ENCODE data around the gene CLDN5. TPM values are rescaled to one million over a fixed set of nuclear protein-coding genes. Genes with fewer than 3 reads are reported as not detected.
"Not testable (repeated sequence)": the region's sequence is repeated elsewhere in the genome, so short reads cannot be mapped to it uniquely, and the experiment has no call there.

CLDN5 gene
- polyA plus RNA-seq, 1 donor = 58.6 TPM

- DNase-seq = no peak
Observed at GRCh38 chr22:19547620-19548019, 23.4 kb upstream of the CLDN5 start.

DNA sequence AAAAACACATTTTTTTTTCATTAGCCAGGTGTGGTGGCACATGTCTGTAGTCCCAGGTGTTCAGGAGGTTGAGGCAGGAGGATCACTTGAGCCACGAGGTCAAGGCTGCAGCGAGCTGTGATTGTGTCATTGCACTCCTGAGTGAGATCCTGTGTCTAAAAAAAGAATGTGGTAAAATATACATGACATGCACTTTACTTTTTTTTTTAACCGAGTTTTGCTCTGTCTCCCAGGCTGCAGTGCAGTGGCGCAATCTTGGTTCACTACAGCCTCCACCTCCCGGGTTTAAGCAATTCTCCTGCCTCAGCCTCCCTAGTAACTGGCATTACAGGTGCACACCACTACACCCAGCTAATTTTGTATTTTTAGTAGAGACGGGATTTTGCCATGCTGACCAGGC lies 22.5 kb upstream of the CLDN5 start:
- no peak for DNase-seq

DNA sequence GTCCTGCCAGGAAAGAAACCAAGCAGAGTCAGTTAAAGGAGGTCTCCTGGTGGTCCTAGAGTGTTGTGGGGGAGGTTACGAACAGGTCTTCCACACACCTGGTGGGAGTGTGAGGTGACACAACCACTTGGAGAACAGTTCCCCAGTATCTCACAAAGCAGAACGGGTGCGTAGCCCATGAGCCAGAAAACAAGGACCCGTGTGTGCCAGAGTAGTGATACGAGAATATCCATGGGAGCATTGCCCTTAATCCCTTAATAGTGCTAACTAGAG lies 21.7 kb upstream of the CLDN5 start:
- no peak for DNase-seq

GRCh38 chr22:19543970-19544708 lies 19.9 kb upstream of the CLDN5 start:
- DNase-seq = no peak

DNA sequence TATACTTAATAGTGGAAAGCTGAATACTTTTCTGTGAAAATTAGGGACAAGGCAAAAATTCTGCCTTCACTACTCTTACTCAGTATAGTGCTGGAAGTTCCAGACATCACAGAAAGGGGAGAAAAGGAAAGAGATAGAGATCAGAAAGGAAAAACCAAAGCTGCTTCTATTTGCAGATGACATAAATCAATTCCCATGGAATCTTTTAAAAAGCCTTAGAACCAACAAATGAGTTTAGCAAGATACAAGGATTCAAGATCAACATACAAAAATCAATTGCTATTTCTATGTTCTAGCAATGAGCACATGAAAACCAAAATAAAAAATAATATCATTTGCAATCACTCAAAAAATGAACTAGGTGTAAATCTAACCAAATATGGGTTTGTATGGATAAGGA lies 16.2 kb upstream of the CLDN5 start:
- DNase-seq = no peak

DNA sequence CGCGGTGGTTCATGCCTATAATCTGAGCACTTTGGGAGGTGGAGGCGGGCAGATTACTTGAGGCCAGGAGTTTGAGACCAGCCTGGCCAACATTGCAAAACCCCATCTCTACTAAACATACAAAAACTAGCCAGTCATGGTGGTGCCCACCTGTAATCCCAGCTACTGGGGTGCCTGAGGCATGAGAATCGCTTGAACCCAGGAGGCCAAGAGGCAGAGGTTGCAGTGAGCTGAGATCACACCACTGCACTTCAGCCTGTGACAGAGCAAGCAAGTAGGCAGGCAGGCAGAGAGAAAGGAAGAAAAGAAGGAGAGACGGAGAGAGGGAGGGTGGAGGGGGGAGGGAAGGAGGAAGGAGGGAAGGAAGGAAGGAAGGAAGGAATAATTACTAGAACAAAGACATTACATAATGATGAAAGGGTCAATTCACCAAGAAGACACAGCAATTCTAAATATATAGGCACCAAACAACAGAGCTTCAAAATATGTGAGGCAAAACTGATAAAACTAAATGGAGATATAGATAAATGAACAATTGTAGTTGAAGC lies 13.8 kb upstream of the CLDN5 start:
- no peak for DNase-seq

- no peak for DNase-seq
Observed at GRCh38 chr22:19536564-19536963, 12.4 kb upstream of the CLDN5 start.

- no peak for DNase-seq
Observed at GRCh38 chr22:19535001-19535400, 10.8 kb upstream of the CLDN5 start.

- DNase-seq = no peak
Observed at GRCh38 chr22:19533857-19534256, 9.6 kb upstream of the CLDN5 start.

GRCh38 chr22:19533049-19533626 lies 8.9 kb upstream of the CLDN5 start:
- no peak for DNase-seq

DNA sequence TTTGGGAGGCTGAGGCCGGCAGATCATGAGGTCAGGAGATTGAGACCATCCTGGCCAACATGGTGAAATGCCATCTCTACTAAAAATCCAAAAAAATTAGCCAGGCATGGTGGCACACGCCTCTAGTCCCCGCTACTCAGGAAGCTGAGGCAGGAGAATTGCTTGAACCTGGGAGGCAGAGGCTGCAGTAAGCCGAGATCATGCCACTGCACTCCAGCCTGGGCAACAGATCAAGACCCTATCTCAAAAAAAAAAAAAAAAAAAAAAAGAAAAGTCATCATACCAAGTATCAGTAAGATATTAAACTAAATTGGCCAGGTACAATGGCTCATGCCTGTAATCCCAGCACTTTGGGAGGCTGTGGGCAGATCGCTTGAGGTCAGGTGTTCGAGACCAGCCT lies 7.1 kb upstream of the CLDN5 start:
- DNase-seq = not testable (repeated sequence)

GRCh38 chr22:19530751-19531150 lies 6.5 kb upstream of the CLDN5 start:
- no peak for DNase-seq

DNA sequence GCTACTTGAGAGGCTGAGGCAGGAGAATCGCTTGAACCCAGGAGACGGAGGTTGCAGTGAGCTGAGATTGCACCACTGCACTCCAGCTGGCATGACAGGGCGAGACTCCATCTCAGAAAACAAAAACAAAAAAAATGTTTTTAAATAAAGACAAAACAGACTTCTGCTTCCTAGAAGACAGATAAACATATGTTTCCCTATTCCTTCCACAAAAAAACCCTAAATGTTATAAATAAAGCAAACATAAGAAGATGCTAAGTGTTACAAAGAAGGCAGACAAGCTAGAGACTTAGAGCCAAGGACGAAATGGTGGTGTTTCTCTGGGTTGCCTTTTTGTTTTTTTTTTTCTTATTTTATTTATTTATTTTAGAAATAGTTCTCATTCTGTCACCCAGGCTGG lies 5.6 kb upstream of the CLDN5 start:
- DNase-seq = no peak

- DNase-seq = no peak
Observed at GRCh38 chr22:19527861-19528417, 3.7 kb upstream of the CLDN5 start.

- DNase-seq = no peak
Observed at GRCh38 chr22:19527321-19527721, 3.1 kb upstream of the CLDN5 start.

DNA sequence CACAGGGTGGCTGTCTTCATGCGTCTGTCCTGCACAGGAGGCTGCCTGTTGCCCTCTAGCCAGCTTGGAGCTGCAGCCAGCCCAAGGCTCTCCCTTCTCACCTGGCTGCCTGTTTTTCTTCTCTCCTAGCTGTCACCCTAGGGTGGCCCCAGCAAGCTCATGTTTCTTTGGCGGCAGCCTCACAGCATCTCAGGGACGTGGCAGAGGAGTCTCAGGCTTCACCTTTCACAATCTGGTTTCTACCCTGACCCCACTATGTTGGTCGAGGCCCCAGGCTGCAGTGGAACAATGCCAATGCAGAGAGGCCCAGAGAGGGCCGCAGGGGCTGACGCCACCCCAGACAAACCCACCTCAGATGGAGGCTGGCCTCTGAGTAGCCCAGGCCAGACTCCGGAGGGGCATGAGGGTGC lies 2.5 kb upstream of the CLDN5 start:
- no peak for DNase-seq

GRCh38 chr22:19526076-19526701 lies 2.0 kb upstream of the CLDN5 start:
- DNase-seq = no peak

DNA sequence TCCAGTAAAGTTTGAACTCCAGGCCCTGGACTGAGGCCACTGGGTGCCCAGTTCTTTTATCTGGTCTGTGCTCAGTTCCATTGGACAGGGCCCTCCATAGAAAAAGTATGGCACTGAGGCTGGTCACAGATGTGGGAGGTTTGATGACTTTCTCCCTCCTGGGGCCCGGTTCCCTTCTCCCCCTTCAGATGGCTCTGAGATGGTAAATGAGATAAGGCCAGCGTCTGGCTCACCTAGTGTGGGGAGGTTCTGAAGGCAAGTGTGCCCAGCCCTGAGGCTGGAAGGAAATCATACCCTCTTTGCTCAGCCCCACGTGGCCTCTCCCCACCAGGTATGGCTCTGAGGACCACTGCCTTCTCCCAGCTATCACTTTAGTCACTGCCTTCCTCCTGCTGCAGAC lies 1.5 kb upstream of the CLDN5 start:
- no peak for DNase-seq

GRCh38 chr22:19525116-19525660 lies 978 bp upstream of the CLDN5 start:
- DNase-seq = no peak

- no peak for DNase-seq
Observed at GRCh38 chr22:19523240-19524169, 705 bp downstream of the CLDN5 start.

DNA sequence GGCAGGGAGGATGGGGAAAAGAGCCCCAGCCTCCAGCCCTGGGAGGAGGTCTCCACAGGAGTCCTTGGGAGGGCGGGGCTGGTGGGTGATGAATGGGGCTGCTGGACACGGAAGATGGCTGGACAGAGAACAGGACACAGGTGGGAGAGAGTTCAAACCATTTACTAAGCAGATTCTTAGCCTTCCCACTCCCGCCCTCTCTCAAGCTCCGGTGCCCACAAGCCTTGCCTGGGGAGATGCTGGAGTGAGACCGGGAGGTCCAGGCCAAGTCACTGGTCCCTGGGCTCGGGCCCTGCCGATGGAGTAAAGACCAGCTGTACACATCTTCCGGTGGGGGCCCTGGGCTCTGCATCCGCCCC lies 1.4 kb downstream of the CLDN5 start:
- DNase-seq = no peak

DNA sequence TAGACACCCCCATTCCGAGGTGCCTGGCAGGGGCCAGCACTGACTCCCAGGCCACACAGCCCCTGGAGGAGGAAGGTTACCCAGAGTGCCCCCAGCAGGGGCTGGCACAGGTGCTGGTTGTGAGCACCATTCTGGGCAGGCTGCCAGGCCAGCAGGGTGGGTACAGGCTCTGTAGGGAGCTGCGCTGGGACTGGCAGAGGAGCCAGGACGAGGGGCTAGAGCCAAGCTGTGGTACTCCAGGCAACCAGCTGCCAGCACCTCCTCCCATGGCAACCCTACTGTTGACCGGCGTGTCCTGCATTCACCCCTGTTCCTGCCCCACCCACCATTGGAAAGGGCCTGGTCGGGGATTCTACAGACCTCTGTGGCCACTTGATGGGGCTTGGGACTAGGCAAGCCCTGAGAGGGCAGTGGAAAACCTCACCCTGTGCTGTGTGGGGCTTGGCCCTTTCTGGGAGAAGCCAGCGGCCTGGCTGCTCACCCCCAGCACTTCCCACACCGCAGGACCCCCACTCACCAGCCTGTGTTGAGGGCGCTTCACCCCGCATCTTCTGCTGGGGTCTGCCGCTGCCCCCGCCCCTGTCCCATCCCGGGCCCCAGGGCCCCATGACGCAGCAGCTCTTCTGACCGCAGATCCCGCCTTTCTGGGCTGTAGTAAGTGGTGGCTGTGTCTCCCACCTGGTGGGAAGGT lies 1.9 kb downstream of the CLDN5 start:
- DNase-seq = peak; percentile 34
